Uterus (tissue), 2 donors: Measurements from ENCODE around the gene LAIR1.
"Not testable (repeated sequence)": the region's sequence is repeated elsewhere in the genome, so short reads cannot be mapped to it uniquely, and the experiment has no call there.

ENCODE experiments used
- CTCF ChIP-seq, 4 experiments: fragments of 200-600 bp in 2 of 4; fragments of 450-650 bp in 2 of 4; sonication (generic) in 2 of 4; IDR thresholded peaks; one replicate each; pipeline ENCODE4 v1.5.1; 2016 to 2019; ENCODE audit warnings: antibody characterized with exemption in 4 of 4, mild to moderate bottlenecking in 2 of 4, moderate library complexity in 1 of 4
- POLR2A ChIP-seq, 2 donors: fragments of 450-650 bp; IDR thresholded peaks; one replicate each; pipeline ENCODE4 v1.6.1; 2016; ENCODE audit warnings: antibody characterized with exemption in 2 of 2, mild to moderate bottlenecking in 1 of 2, moderate library complexity in 1 of 2

GRCh38 chr19:54328781-54329180 is 36.0 kb downstream of the LAIR1 start:
- TF ChIP-seq CTCF, POLR2A (IDR thresholded peaks at IDR 0.05): not testable (repeated sequence)
